OCI-LY7 (cell line): ENCODE data around the gene HLA-E. TPM values are rescaled to one million over a fixed set of nuclear protein-coding genes. Genes with fewer than 3 reads are reported as not detected.
"Not testable (repeated sequence)": the region's sequence is repeated elsewhere in the genome, so short reads cannot be mapped to it uniquely, and the experiment has no call there.

ENCODE experiments used
- BruUV-seq: library from RNA; stranded (reverse); fragments of 400-500 nt; replicated peaks from 2 replicates; lab custom pipeline; 2021; lab: Mats Ljungman, UMichigan
- CTCF ChIA-PET: fragments of 300-600 bp; sonication (Branson Sonifier 250); formaldehyde crosslinking; loops from one replicate; lab custom pipeline; 2022; ENCODE audit warnings: antibody characterized with exemption; ENCODE audit not compliant: unreplicated experiment; lab: Charles Lee
- POLR2A ChIA-PET: fragments of 300-600 bp; sonication (Branson Sonifier 250); formaldehyde crosslinking; loops from one replicate; lab custom pipeline; 2022; ENCODE audit warnings: antibody characterized with exemption; lab: Charles Lee
- DNase-seq: peaks from one replicate; pipeline ENCODE4 v3.0.0-alpha.2; 2015; ENCODE audit warnings: low spot score
- H2AFZ ChIP-seq: fragments of 200-600 bp; sonication (generic), shearing (Covaris generic); 2 replicates; pipeline ENCODE4 v1.6.1; 2014; ENCODE audit warnings: mild to moderate bottlenecking, antibody characterized with exemption, low read length, moderate library complexity
- H3K27ac ChIP-seq: fragments of 200-600 bp; sonication (generic); 2 replicates; pipeline ENCODE4 v1.5.1; 2014; ENCODE audit warnings: mixed run types, low read depth, mild to moderate bottlenecking, moderate library complexity, low read length, inconsistent platforms; ENCODE audit not compliant: poor library complexity, severe bottlenecking
- H3K36me3 ChIP-seq: fragments of 200-600 bp; sonication (generic); 2 replicates; pipeline ENCODE4 v1.6.1; 2014; ENCODE audit warnings: mild to moderate bottlenecking, antibody characterized with exemption, low read length, moderate library complexity, mixed read lengths; ENCODE audit not compliant: insufficient read depth
- H3K4me1 ChIP-seq: fragments of 200-600 bp; sonication (generic); 2 replicates; pipeline ENCODE4 v1.5.1; 2014; ENCODE audit warnings: mild to moderate bottlenecking, low read length; ENCODE audit not compliant: insufficient read depth, poor library complexity, severe bottlenecking
- H3K4me2 ChIP-seq: fragments of 200-600 bp; sonication (generic); 2 replicates; pipeline ENCODE4 v1.6.1; 2014; ENCODE audit warnings: mild to moderate bottlenecking, low read length
- H3K4me3 ChIP-seq: fragments of 200-600 bp; sonication (generic); 2 replicates; pipeline ENCODE4 v1.5.1; 2014; ENCODE audit warnings: mild to moderate bottlenecking, low read depth, low read length; ENCODE audit not compliant: poor library complexity, severe bottlenecking
- H3K79me2 ChIP-seq: fragments of 200-600 bp; sonication (generic); 2 replicates; pipeline ENCODE4 v1.6.1; 2016; ENCODE audit warnings: low read depth, mild to moderate bottlenecking, low read length, moderate library complexity, mixed read lengths; ENCODE audit not compliant: insufficient read depth
- H3K9me2 ChIP-seq: fragments of 200-600 bp; sonication (generic); 2 replicates; pipeline ENCODE4 v1.6.1; 2016; ENCODE audit warnings: mild to moderate bottlenecking, low read length, mixed read lengths; ENCODE audit not compliant: insufficient read depth
- H3K9me3 ChIP-seq: fragments of 200-600 bp; sonication (generic); 2 replicates; pipeline ENCODE4 v1.6.1; 2014; ENCODE audit warnings: mild to moderate bottlenecking, mixed run types, low read length, mixed read lengths
- H4K20me1 ChIP-seq: fragments of 200-600 bp; sonication (generic); 2 replicates; pipeline ENCODE4 v1.6.1; 2014; ENCODE audit warnings: mild to moderate bottlenecking, antibody characterized with exemption, low read length, moderate library complexity, mixed read lengths; ENCODE audit not compliant: insufficient read depth
- EZH2phosphoT487 ChIP-seq: fragments of 200-600 bp; sonication (generic); IDR thresholded peaks from 2 replicates; pipeline ENCODE4 v1.6.1; 2018; ENCODE audit warnings: low read depth, borderline replicate concordance, mild to moderate bottlenecking, mixed run types, antibody characterized with exemption, low read length, moderate library complexity, mixed read lengths
- intact Hi-C: fragments of 100-400 bp; cut with micrococcal nuclease; formaldehyde crosslinking; loops from one replicate; pipeline ENCODE4 v1.10.0; 2022; ENCODE audit not compliant: unreplicated experiment
- total RNA-seq, 2 experiments: library from RNA; depleted of rRNA in 1 of 2; stranded (reverse); fragments of >200 nt in 1 of 2; shearing (Covaris generic) in 1 of 2; gene quantifications; 2 replicates each; pipeline ENCODE4 v1.2.3, GENCODE V29; 2014 to 2022
- TF ChIP-seq, protein P1 (sequence below): fragments of 200-600 bp; sonication (generic); conservative IDR thresholded peaks from 2 replicates; pipeline ENCODE4 v1.5.1; 2014; ENCODE audit warnings: mild to moderate bottlenecking, antibody characterized with exemption, low read length, moderate library complexity, mixed read lengths

HLA-E gene
- total RNA-seq, 2 experiments from 2014 or later, result 123 to 131 TPM

GRCh38 chr6:30520522-30520921 lies 31.2 kb downstream of the HLA-E start:
- no peaks in the 10 kb centered on the region for H3K79me2 ChIP-seq
- intact Hi-C loops, result no loop called here
- H4K20me1 ChIP-seq, result no peaks in the 10 kb centered on the region
- BruUV-seq, result no TSS peak
- no peaks in the 10 kb centered on the region for H3K9me3 ChIP-seq
- H3K4me3 ChIP-seq, result no peak overlapping the region
- no peak overlapping the region for H3K4me2 ChIP-seq
- no peaks in the 10 kb centered on the region for H3K36me3 ChIP-seq
- POLR2A ChIA-PET, result no interaction called here
- H3K9me2 ChIP-seq, result no peaks in the 10 kb centered on the region
- peaks cover 11% of the 10 kb centered on the region for H3K4me1 ChIP-seq
- H2AFZ ChIP-seq, result no peak overlapping the region
- TF ChIP-seq EZH2phosphoT487, result no peak
- TF ChIP-seq, protein P1, sequence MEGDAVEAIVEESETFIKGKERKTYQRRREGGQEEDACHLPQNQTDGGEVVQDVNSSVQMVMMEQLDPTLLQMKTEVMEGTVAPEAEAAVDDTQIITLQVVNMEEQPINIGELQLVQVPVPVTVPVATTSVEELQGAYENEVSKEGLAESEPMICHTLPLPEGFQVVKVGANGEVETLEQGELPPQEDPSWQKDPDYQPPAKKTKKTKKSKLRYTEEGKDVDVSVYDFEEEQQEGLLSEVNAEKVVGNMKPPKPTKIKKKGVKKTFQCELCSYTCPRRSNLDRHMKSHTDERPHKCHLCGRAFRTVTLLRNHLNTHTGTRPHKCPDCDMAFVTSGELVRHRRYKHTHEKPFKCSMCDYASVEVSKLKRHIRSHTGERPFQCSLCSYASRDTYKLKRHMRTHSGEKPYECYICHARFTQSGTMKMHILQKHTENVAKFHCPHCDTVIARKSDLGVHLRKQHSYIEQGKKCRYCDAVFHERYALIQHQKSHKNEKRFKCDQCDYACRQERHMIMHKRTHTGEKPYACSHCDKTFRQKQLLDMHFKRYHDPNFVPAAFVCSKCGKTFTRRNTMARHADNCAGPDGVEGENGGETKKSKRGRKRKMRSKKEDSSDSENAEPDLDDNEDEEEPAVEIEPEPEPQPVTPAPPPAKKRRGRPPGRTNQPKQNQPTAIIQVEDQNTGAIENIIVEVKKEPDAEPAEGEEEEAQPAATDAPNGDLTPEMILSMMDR, result no peak
- CTCF ChIA-PET, result no interaction called here
- no peak for DNase-seq
- H3K27ac ChIP-seq, result no peak overlapping the region

DNA sequence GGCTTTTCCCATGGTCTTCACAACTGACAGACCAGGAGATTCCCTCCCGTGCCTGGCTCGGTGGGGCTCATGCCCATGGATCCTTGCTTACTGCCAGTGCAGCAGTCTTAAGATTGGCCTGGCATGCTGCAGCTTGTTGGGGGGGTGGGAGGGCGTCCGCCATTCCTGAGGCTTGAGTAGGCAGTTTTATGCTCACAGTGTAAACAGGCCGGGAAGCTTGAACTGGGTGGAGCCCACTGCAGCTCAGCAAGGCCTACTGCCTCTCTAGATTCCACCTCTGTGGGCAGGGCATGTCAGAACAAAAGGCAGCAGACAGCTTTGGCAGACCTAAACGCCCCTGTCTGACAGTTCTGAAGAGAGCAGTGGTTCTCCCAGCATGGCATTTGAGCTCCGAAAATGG lies 31.8 kb downstream of the HLA-E start:
- H3K4me3 ChIP-seq, H3K4me1 ChIP-seq, H2AFZ ChIP-seq, H3K79me2 ChIP-seq, H4K20me1 ChIP-seq, CTCF ChIA-PET, POLR2A ChIA-PET, H3K36me3 ChIP-seq, H3K9me3 ChIP-seq, BruUV-seq, H3K27ac ChIP-seq, DNase-seq, intact Hi-C loops, H3K9me2 ChIP-seq, H3K4me2 ChIP-seq: not testable (repeated sequence)

- H3K4me2 ChIP-seq, DNase-seq, H3K79me2 ChIP-seq, H3K36me3 ChIP-seq, H3K9me2 ChIP-seq, H4K20me1 ChIP-seq, CTCF ChIA-PET, BruUV-seq, H3K4me3 ChIP-seq, H2AFZ ChIP-seq, H3K4me1 ChIP-seq, H3K27ac ChIP-seq, H3K9me3 ChIP-seq, intact Hi-C loops: not testable (repeated sequence)
- POLR2A ChIA-PET, result interaction anchor here (1.4 kb wide), 1 partner anchor 11 kb away, joined by 3 read pairs; no protein-coding TSS in a partner anchor
These were observed 32.6 kb downstream of the HLA-E start for GRCh38 chr6:30521952-30522351.

DNA sequence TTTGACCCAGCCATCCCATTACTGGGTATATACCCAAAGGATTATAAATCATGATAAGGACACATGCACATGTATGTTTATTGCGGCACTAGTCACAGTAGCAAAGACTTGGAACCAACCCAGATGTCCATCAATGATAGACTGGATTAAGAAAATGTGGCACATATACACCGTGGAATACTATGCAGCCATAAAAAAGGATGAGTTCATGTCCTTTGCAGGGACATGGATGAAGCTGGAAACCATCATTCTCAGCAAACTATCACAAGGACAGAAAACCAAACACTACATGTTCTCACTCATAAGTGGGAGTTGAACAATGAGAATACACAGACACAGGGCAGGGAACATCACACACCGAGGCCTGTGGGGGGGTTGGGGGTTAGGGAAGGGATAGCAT lies 37.1 kb downstream of the HLA-E start:
- H3K4me2 ChIP-seq, DNase-seq, POLR2A ChIA-PET, H4K20me1 ChIP-seq, H3K79me2 ChIP-seq, intact Hi-C loops, H2AFZ ChIP-seq, BruUV-seq, H3K4me3 ChIP-seq, H3K9me3 ChIP-seq, H3K4me1 ChIP-seq, H3K9me2 ChIP-seq, H3K36me3 ChIP-seq, CTCF ChIA-PET, H3K27ac ChIP-seq: not testable (repeated sequence)

DNA sequence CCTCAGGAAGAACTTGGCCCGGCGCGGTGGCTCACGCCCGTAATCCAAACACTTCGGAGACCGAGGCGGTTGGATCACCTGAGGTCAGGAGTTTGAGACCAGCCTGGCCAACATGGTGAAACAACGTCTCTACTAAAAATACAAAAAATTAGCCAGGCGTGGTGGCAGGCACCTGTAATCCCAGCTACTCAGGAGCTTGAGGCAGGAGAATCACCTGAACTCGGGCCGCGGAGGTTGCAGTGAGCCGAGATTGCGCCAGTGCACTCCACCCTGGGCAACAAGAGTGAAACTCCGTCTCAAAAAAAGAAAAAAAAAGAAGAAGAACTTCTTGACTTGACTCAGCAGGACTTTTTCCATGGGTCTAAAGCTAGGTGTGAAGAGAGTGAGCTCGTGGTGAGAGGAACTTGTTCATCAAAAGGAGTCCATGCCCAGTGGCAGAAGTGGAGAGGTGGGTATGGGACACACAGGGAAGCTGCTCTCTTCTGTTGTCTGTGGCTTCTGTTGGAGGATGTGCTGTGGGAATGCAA lies 40.1 kb downstream of the HLA-E start:
- BruUV-seq, result not testable (repeated sequence)

More for the DNA sequence above, 40.1 kb downstream of the HLA-E start:
- DNase-seq, H3K9me3 ChIP-seq, H3K4me3 ChIP-seq, H2AFZ ChIP-seq, H3K27ac ChIP-seq, intact Hi-C loops, H3K9me2 ChIP-seq, H3K36me3 ChIP-seq, H4K20me1 ChIP-seq, H3K4me1 ChIP-seq, H3K79me2 ChIP-seq, H3K4me2 ChIP-seq: not testable (repeated sequence)
- ChIA-PET CTCF (interaction anchor here (1.0 kb wide), 1 partner anchor 44 kb away, joined by 3 read pairs; no protein-coding TSS in a partner anchor), POLR2A (interaction anchor here (0.5 to 1.2 kb wide), 3 partner anchors 19 to 83 kb away, joined by 3 to 4 read pairs (median 3); no protein-coding TSS in a partner anchor)
